Activated T-helper 1 cell treated with anti-CD3 and anti-CD28 coated beads, Interleukin-12 subunit alpha, Interleukin-12 subunit beta, Interleukin-2, Interleukin-4 antibody, amounts not matched to agents 30 ng/mL and 10 ng/mL and 1 ng/mL, durations not matched to agents 14 hours and 24 hours and 36 hours (primary cell): Measurements from ENCODE around the gene CSF3. TPM values are rescaled to one million over a fixed set of nuclear protein-coding genes. Genes with fewer than 3 reads are reported as not detected.
"Not testable (repeated sequence)": the region's sequence is repeated elsewhere in the genome, so short reads cannot be mapped to it uniquely, and the experiment has no call there.

ENCODE experiments used
- DNase-seq: peaks from one replicate; pipeline ENCODE4 v3.0.0; 2021; ENCODE audit warnings: low spot score
- H3K27ac Mint-ChIP-seq: one replicate; pipeline ENCODE4 v1.8.0; 2021; ENCODE audit warnings: mild to moderate bottlenecking, mixed read lengths
- H3K27me3 Mint-ChIP-seq: one replicate; pipeline ENCODE4 v1.8.0; 2022; ENCODE audit warnings: mild to moderate bottlenecking, moderate library complexity, mixed read lengths; ENCODE audit not compliant: insufficient read depth
- H3K36me3 Mint-ChIP-seq: one replicate; pipeline ENCODE4 v1.8.0; 2021; ENCODE audit warnings: low read depth, mixed read lengths
- H3K4me1 Mint-ChIP-seq: one replicate; pipeline ENCODE4 v1.8.0; 2021; ENCODE audit warnings: low read depth, mixed read lengths
- H3K4me3 Mint-ChIP-seq: one replicate; pipeline ENCODE4 v1.8.0; 2021; ENCODE audit warnings: mild to moderate bottlenecking, moderate library complexity, mixed read lengths
- H3K9me3 Mint-ChIP-seq: one replicate; pipeline ENCODE4 v1.8.0; 2021; ENCODE audit warnings: mixed read lengths
- intact Hi-C: fragments of 100-400 bp; cut with micrococcal nuclease; formaldehyde crosslinking; loops from one replicate; pipeline ENCODE4 v1.15.1; 2024
- total RNA-seq: library from RNA; stranded (reverse); gene quantifications from 2 replicates; pipeline ENCODE4 v1.2.3, GENCODE V29; 2022

The CSF3 gene
- total RNA-seq, 1 donor from 2014 or later = not detected

DNA sequence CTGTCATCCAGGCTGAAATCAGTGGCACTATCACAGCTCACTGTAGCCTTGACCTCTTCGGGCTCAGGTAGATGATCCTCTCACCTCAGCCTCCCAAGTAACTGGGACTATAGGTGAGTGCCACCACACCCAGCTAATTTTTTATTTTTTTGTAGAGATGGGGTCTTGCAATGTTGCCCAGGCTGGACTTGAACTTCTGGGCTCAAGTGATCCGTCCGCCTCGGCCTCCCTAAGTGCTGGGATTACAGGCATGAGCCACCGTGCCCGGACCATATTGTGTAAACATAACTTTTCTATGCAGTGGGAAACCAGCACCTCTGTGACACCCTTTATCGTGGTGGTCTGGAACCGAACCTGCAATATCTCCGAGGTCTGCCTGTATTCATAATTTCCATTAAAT lies 11.2 kb upstream of the CSF3 start:
- Mint-ChIP-seq H3K27me3 (no peaks in the 10 kb centered on the region), H3K36me3 (no peaks in the 10 kb centered on the region), H3K9me3 (no peaks in the 10 kb centered on the region), H3K4me3 (no peak overlapping the region), H3K4me1 (no peaks in the 10 kb centered on the region), H3K27ac (no peak overlapping the region)
- DNase-seq = no peak
- intact Hi-C loops = no loop called here

GRCh38 chr17:40004712-40005111 lies 10.5 kb upstream of the CSF3 start:
- no peak for DNase-seq
- H3K27me3 Mint-ChIP-seq = no peaks in the 10 kb centered on the region
- no peak overlapping the region for H3K4me3 Mint-ChIP-seq
- no peaks in the 10 kb centered on the region for H3K9me3 Mint-ChIP-seq
- intact Hi-C loops = no loop called here
- no peaks in the 10 kb centered on the region for H3K4me1 Mint-ChIP-seq
- H3K36me3 Mint-ChIP-seq = no peaks in the 10 kb centered on the region
- no peak overlapping the region for H3K27ac Mint-ChIP-seq

- no peak overlapping the region for H3K4me3 Mint-ChIP-seq
- intact Hi-C loops = no loop called here
Observed at GRCh38 chr17:40005520-40005919, 9.7 kb upstream of the CSF3 start.

GRCh38 chr17:40010946-40011500 lies 4.2 kb upstream of the CSF3 start:
- DNase-seq, H3K36me3 Mint-ChIP-seq, H3K4me3 Mint-ChIP-seq, H3K4me1 Mint-ChIP-seq, H3K27me3 Mint-ChIP-seq, H3K9me3 Mint-ChIP-seq, H3K27ac Mint-ChIP-seq: not testable (repeated sequence)
- intact Hi-C loops = loop anchor here (5.0 kb wide), 1 partner anchor 276 kb away; the partner anchor contains the start of gene CDC6

More at GRCh38 chr17:40005520-40005919, 9.7 kb upstream of the CSF3 start:
- Mint-ChIP-seq H3K27me3 (no peaks in the 10 kb centered on the region), H3K4me1 (no peaks in the 10 kb centered on the region), H3K36me3 (no peaks in the 10 kb centered on the region), H3K27ac (no peak overlapping the region), H3K9me3 (no peaks in the 10 kb centered on the region)
- DNase-seq = no peak

DNA sequence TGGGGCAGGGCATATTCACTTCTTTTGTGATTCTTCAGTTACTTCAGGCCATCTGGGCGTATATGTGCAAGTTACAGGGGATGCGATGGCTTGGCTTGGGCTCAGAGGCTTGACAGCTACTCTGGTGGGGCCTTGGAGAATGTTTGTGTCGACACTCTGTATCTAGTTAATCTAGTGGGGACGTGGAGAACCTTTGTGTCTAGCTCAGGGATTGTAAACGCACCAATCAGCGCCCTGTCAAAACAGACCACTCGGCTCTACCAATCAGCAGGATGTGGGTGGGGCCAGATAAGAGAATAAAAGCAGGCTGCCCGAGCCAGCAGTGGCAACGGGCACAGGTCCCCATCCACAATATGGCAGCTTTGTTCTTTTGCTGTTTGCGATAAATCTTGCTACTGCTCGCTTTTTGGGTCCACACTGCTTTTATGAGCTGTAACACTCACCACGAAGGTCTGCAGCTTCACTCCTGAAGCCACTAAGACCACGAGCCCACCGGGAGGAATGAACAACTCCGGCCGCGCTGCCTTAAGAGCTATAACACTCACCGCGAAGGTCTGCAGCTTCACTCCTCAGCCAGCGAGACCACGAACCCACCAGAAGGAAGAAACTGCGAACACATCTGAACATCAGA lies 3.1 kb upstream of the CSF3 start:
- H3K4me1 Mint-ChIP-seq, H3K36me3 Mint-ChIP-seq, H3K27ac Mint-ChIP-seq, DNase-seq, H3K9me3 Mint-ChIP-seq, H3K4me3 Mint-ChIP-seq, H3K27me3 Mint-ChIP-seq: not testable (repeated sequence)
- intact Hi-C loops = loop anchor here (5.0 kb wide), 1 partner anchor 275 kb away; the partner anchor contains the start of gene CDC6

- no peak overlapping the region for H3K27ac Mint-ChIP-seq
- H3K9me3 Mint-ChIP-seq = no peaks in the 10 kb centered on the region
- DNase-seq = no peak
- H3K4me3 Mint-ChIP-seq = no peak overlapping the region
- H3K36me3 Mint-ChIP-seq = peaks cover 5% of the 10 kb centered on the region
- intact Hi-C loops = loop anchor here (5.0 kb wide), 1 partner anchor 273 kb away; the partner anchor contains the start of gene CDC6
- peaks cover 7% of the 10 kb centered on the region for H3K4me1 Mint-ChIP-seq
- H3K27me3 Mint-ChIP-seq = no peaks in the 10 kb centered on the region
Observed at GRCh38 chr17:40014375-40014980, 762 bp upstream of the CSF3 start.

GRCh38 chr17:40015998-40016985 lies 1.1 kb downstream of the CSF3 start:
- Mint-ChIP-seq H3K36me3 (peaks cover 8% of the 10 kb centered on the region), H3K4me1 (peaks cover 7% of the 10 kb centered on the region), H3K27me3 (no peaks in the 10 kb centered on the region), H3K4me3 (no peak overlapping the region), H3K9me3 (no peaks in the 10 kb centered on the region), H3K27ac (no peak overlapping the region)
- intact Hi-C loops = no loop called here
- DNase-seq = no peak

GRCh38 chr17:40017422-40018080 lies 2.3 kb downstream of the CSF3 start:
- Mint-ChIP-seq H3K9me3 (no peaks in the 10 kb centered on the region), H3K4me3 (no peak overlapping the region), H3K4me1 (peaks cover 7% of the 10 kb centered on the region), H3K27ac (no peak overlapping the region), H3K36me3 (peaks cover 9% of the 10 kb centered on the region), H3K27me3 (no peaks in the 10 kb centered on the region)
- intact Hi-C loops = no loop called here
- DNase-seq = no peak

DNA sequence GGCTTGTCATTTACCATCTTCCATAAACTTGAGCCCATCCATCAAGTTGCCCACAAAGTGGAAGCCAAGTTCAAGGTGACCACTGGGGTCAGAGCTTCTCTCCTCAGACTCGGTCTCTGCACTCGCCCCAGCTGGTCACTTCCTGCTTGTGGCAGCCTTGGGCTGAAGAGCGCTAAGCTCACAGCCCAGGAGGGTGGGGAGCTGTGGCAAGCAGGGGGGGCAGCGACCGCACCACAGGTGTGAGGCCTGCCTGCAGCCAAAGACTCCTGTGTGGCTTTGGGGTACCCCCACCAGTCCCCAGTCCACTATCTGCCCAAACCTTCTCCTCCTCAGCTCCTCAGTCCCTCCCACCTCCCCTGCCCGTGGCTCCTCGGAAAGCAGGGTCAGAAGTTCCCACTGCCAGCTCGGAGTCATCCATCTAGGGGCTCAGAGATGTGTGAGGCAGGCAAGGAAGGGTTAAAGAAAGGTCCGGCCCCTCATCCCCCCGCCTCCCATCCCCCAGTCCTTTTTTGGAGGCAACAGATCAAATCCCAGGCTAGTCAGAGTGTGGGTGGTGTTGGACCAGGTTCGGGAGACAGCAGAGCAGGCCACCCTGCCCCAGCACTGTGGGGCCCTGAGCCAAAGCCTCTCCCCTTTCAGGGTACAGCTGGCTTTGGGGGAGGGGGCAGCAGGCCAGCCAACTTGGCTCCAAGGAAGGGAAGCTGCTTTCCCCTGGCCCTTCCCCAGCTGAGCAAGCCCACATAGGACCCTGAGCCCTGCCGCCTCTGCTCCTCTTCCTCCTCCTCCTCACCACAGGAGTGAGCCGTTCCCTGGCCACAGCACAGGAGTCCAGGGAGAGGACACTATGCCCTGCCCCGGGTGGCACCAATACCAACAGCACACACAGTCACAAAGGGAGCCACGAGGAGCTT lies 3.2 kb downstream of the CSF3 start:
- H3K9me3 Mint-ChIP-seq = no peaks in the 10 kb centered on the region
- H3K4me1 Mint-ChIP-seq = peaks cover 6% of the 10 kb centered on the region
- no peaks in the 10 kb centered on the region for H3K27me3 Mint-ChIP-seq
- H3K36me3 Mint-ChIP-seq = peaks cover 9% of the 10 kb centered on the region
- no peak overlapping the region for H3K27ac Mint-ChIP-seq
- no peak for DNase-seq
- intact Hi-C loops = no loop called here
- H3K4me3 Mint-ChIP-seq = no peak overlapping the region

- DNase-seq = no peak
- H3K4me3 Mint-ChIP-seq = no peak overlapping the region
- no peaks in the 10 kb centered on the region for H3K27me3 Mint-ChIP-seq
- H3K27ac Mint-ChIP-seq = peak overlapping the region; percentile 44
- intact Hi-C loops = no loop called here
- H3K36me3 Mint-ChIP-seq = peaks cover 11% of the 10 kb centered on the region
- H3K9me3 Mint-ChIP-seq = no peaks in the 10 kb centered on the region
- H3K4me1 Mint-ChIP-seq = no peaks in the 10 kb centered on the region
Observed at GRCh38 chr17:40019140-40019991, 4.1 kb downstream of the CSF3 start.

- intact Hi-C loops = no loop called here
- Mint-ChIP-seq H3K4me1 (peaks cover 1% of the 10 kb centered on the region), H3K4me3 (no peak overlapping the region), H3K27ac (no peak overlapping the region), H3K9me3 (no peaks in the 10 kb centered on the region), H3K27me3 (no peaks in the 10 kb centered on the region), H3K36me3 (peaks cover 12% of the 10 kb centered on the region)
- DNase-seq = no peak
Observed at GRCh38 chr17:40020146-40020545, 4.9 kb downstream of the CSF3 start.
